Cerebellar cortex (tissue), 1 donor: Measurements from ENCODE around the gene ARHGEF6.
"Not testable (repeated sequence)": the region's sequence is repeated elsewhere in the genome, so short reads cannot be mapped to it uniquely, and the experiment has no call there.

Source experiments
- DNase-seq: peaks from one replicate; pipeline ENCODE4 v3.0.0-alpha.2; 2015; ENCODE audit warnings: low spot score

Gene ARHGEF6, protein sequence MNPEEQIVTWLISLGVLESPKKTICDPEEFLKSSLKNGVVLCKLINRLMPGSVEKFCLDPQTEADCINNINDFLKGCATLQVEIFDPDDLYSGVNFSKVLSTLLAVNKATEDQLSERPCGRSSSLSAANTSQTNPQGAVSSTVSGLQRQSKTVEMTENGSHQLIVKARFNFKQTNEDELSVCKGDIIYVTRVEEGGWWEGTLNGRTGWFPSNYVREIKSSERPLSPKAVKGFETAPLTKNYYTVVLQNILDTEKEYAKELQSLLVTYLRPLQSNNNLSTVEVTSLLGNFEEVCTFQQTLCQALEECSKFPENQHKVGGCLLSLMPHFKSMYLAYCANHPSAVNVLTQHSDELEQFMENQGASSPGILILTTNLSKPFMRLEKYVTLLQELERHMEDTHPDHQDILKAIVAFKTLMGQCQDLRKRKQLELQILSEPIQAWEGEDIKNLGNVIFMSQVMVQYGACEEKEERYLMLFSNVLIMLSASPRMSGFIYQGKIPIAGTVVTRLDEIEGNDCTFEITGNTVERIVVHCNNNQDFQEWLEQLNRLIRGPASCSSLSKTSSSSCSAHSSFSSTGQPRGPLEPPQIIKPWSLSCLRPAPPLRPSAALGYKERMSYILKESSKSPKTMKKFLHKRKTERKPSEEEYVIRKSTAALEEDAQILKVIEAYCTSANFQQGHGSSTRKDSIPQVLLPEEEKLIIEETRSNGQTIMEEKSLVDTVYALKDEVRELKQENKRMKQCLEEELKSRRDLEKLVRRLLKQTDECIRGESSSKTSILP

DNA sequence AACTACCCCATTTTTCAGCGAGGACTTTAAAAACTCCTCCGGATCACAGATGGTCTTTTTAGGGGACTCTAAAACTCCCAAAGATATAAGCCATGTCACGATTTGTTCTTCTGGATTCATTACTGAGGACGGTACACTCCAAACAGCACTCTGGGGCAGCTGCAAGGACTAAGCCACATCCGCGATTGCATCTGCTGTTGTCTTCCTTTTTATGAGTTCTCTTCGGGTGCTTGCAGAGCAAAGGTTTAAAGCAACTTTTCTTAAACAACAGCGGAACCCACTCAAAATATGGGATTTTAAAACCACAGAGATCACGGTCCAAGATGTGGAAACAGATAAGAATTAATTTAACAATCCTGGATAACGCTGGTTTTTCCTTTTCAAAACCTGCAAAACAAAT is at the start of gene ARHGEF6:
TSS of gene ARHGEF6 (minus strand) at position 170 of the 400 bp plus-strand sequence. CDS start at position 120, 50 bp downstream.
- no peak for DNase-seq

DNA sequence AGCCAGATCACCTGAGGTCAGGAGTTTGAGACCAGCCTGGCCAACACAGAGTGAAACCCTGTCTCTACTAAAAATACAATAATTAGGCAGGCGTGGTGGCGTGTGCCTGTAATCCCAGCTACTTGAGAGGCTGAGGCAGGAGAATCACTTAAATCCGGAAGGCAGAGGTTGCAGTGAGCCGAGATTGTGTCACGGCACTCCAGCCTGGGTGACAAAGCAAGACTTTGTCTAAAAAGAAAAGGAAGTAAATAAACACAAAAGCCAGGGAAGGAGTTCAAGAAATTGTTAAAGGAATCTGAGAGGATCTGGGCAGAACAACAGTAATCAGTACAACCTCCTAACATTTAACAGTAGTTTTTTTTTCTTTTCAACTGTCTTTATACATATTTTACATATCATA is 48.7 kb upstream of the ARHGEF6 start:
- no peak for DNase-seq

- DNase-seq, result no peak
Observed at GRCh38 chrX:136828830-136829229, 48.1 kb upstream of the ARHGEF6 start.

- no peak for DNase-seq
Observed at GRCh38 chrX:136827026-136827425, 46.3 kb upstream of the ARHGEF6 start.

DNA sequence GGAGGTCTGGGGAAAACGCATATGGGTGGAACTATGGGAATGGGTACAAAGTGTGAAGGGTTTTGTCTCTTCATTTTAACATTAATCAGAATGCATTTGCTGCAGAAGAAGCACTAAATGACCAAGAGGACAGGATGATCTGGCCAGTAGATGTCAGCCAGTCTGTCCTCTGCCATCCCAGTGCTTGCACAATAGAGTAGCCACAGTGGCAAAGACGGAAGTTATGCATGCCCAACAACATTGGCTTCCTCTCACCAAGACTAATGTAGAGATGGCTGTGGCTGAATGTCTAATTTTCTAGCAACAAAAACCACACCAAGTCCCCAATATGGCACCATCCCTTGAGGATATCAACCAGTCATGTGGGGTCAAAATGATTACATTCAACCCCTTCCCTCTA is 45.0 kb upstream of the ARHGEF6 start:
- DNase-seq, result no peak

DNA sequence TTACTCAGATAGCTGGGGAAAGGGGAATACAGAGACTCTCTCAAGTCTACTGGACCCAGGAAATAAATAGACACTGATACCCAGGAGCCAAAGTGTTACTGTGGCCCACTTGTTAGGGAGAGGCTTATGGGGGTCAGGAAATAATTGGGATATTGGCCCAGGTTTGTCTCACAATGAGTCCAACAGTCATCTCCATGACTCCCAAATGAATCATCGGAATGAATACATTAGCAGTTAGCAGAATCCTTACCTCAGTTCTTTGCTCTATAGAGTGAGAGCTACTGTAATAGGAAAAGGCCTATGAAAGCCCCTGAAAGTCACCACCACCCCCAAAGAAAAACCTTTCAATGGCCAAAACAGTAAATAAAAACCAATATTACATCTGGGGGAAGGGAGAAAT is 42.4 kb upstream of the ARHGEF6 start:
- no peak for DNase-seq

GRCh38 chrX:136822337-136823095 is 41.8 kb upstream of the ARHGEF6 start:
- DNase-seq, result no peak

GRCh38 chrX:136819756-136820155 is 39.0 kb upstream of the ARHGEF6 start:
- not testable (repeated sequence) for DNase-seq

DNA sequence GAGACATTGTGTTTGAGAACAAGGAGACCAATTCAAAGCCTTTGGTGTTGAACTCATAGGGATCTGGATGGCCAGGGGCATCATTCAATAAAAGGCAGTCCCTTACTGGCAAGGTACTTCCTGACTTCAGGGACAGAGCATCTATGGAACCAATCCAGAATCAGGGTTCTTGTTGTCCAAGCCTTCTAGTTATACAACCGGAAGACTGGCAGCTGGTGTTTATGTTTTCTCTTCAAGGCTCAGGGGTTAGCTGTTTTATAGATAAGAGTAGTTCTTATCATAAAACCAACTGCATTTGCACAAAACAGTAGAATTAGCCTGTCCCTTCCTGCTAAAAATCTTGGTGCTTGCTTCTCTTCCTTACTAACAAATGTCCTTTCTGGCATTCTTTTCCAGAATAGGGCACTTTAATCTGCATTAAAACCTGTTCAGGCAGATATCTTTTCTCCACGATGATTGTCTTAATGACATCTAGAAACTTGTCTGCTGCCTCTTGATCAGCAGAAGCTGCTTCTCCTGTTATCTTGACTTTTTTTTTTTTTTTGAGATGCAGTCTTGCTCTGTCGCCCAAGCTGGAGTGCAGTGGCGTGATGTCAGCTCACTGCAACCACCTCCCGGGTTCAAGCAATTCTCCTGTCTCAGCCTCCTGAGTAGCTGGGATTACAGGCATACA is 38.4 kb upstream of the ARHGEF6 start:
- peak; percentile 7 for DNase-seq

- DNase-seq, result no peak
Observed at GRCh38 chrX:136816975-136817374, 36.2 kb upstream of the ARHGEF6 start.

DNA sequence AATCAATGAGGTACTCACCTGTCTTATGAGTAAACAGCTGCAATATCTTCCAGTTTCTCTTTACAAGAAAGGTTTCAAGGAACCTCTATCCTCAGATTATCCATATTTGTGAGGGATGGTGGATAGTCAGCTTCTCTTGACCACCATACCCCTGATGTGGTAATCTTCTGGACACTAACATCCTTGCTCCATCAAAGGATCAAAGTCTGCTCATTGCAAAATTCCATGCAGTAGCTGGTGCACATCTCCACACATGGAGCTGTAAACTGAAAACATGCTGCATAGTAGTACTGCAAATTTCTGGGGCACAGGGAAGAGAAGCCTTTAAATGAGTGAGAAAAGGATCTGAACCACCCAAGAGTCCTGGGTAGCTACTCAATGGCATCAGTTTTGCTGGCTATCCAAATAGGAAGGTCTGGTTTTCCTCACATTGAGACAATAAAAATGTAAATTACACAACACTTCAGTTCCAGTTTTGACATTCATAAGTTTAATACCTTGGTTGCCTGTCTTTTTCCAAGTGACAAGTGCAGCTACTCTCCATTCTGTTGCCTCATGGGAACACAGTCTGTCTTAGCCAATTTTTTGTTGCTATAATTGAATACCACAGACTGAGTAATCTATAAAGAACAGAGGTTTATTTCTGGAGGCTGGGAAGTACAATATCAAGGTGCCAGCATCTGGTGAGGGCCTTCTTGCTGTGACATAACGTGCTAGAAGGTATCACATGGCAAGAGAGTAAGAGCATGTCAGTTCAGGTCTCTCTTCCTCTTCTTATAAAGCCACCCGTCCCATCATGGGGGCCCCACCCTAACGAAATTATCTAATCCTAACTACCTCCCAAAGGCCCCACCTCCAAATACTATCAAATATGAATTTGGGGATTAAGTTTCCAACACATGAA is 34.4 kb upstream of the ARHGEF6 start:
- DNase-seq, result no peak

GRCh38 chrX:136812286-136812685 is 31.6 kb upstream of the ARHGEF6 start:
- DNase-seq, result no peak

DNA sequence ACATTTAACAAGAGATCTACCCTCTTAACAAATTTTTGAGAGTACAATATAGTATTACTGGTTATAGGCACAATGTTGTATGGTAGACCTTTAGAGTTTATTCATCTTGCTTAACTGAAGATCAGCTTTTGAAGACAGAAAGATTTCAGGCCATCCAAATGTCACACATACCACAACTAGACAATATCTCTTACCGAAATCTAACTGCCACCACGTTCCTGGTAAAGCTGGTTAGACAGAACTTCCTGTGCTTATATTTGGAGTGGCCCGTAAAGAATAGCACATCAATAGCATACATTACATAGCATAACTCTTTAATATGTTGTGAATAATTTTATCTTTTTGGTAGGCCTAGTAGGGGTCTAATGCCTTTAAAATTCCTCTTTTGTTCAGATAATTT is 29.8 kb upstream of the ARHGEF6 start:
- DNase-seq, result no peak

DNA sequence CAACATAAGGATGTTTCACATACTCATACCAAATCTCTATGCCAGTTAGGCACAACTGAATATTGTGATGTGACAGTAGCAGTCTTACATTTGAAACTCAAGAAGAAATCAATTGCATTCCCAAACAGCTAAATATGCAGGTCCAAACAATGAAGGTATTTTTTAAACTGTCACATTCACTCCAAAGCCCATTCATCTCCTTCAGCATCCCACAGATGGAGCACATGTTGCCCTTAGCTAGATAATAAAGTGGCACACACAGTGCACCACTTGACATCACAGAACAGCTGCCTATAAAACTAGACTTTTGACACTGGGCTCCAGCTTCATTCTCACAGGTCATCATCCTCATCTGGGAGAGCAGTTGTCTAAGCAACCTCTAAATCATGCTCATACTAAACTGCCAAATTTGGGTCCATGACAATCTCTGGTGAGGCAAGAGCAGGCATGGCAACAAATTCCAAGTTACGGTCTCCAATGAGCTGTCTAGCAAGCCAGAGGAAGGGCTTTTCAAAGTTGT is 26.2 kb upstream of the ARHGEF6 start:
- no peak for DNase-seq

- no peak for DNase-seq
Observed at GRCh38 chrX:136802515-136802914, 21.8 kb upstream of the ARHGEF6 start.

- no peak for DNase-seq
Observed at GRCh38 chrX:136797787-136798186, 17.1 kb upstream of the ARHGEF6 start.

DNA sequence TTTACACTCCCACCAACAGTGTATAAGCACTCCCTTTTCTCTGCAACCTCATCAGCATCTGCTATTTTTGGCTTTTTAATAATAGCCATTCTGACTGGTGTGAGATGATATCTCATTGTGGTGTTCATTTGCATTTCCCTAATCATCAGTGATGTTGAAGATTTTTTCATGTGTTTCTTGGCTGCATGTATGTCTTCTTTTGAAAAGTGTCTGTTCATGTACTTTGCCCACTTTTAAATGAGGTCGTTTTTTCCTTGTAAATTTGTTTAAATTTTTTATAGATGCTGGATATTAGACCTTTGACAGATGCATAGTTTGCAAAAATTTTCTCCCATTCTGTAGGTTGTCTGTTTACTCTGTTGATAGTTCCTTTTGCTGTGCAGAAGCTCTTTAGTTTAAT is 14.4 kb upstream of the ARHGEF6 start:
- DNase-seq, result not testable (repeated sequence)

GRCh38 chrX:136794660-136795059 is 13.9 kb upstream of the ARHGEF6 start:
- DNase-seq, result not testable (repeated sequence)

DNA sequence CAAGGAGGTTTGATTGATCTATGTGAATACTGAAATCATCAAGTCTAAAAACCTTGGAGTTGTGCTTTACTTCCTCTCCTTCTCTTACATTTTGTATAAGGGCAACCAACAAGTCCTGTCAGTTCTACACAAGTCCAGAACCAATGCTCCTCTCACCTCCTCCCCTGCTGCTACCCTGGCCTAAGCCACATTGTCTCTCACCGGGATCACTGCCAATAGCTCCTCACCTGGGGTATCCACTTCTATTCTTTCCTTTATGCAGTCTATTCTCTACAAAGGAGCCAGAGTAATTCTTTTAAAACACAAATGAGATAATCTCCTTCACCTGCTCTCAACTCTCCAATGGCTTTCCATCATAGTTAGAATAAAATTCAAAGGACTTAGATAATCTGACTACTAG is 13.3 kb upstream of the ARHGEF6 start:
- no peak for DNase-seq

DNA sequence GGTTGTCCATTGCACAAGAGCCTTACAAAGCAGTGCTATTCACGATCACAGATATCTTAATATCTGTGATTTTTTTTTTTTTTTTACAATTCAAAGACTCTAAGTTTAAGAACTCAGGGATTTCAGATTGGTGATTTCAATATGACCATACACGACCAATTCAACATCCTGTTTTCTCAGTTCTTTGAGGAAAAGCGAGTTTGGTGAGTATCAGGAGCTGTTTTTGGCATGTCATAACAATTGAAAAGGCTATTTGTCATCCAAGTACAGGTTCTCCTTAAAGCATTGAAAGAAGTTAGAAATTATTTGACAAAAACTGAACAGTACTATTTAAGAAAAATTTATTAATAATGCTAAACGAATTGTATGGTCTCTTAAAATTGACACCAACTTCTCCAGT is 9.1 kb upstream of the ARHGEF6 start:
- no peak for DNase-seq

DNA sequence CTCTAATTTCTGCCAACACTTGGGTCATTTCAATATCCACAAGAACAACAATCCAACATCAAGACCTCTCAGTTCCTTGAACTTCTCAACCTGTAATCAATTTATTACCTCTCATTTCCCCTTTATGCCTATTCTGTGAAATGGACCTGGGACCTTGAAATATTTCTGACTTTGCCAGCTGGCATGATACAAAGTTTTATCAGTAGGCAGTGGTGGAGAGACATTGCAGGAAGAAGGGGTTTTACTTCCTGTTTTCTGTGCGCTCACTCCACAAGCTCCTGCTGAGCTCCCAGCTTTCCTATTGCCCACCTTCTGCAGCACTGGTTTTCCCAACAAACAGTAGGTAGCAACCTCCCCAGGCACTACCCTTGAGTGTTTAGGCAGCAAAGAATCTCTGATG is 3.5 kb upstream of the ARHGEF6 start:
- no peak for DNase-seq
